Stimulated activated CD8-positive, alpha-beta memory T cell treated with anti-CD3 and anti-CD28 coated beads, Interleukin-2, amount 100 ng/mL, for 1 hour (primary cell): Measurements from ENCODE around the gene EXOSC3.

Experiments used
- DNase-seq, 2 donors: peaks; one replicate each; pipeline ENCODE4 v3.0.0-alpha.2; 2020; ENCODE audit warnings: low read depth in 2 of 2

The EXOSC3 gene

GRCh38 chr9:37732086-37732741 lies 52.6 kb downstream of the EXOSC3 start:
- DNase-seq: no peak

- DNase-seq: no peak
Measured at GRCh38 chr9:37730839-37731238, 54.0 kb downstream of the EXOSC3 start.

DNA sequence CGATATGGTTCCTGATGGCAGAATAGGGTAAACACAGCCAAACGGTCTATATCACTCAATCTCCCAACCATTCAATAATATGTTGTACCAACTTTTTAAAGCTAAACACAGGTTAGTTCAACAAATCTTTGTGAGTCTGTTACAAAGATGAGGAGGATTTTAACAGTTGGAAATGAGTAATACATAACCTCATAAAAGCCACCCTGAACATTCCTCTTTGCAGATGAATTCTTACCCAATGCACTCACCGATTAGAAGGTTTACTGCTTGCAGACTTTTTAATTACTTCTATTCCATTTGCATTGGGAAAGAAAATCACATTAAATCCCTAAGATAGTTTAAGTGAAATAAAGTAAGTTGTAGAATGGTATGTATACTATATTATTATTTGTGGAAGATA lies 54.6 kb downstream of the EXOSC3 start:
- no peak for DNase-seq
